ENCODE results near the gene TRABD2B.

DNA sequence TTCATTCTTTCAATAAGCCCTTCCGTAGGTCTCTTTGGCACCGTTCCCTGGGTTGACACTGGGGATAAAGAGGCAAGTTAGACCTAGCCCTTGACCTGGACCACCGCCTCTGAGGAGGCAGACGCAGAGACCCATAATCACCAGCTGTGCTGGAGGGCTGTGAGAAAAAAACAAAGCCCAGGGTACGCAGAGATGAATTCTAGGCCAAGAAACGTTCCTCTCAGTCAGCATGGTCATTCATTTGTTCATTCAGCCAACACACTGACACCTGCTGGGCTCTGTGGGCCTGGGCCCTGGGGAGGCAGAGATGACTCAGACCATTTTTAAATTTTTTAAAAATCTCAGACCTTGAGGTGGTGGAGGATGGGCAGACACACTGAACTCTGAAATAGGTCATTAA lies 26.3 kb upstream of the TRABD2B start:
- TF ChIP-seq POLR2A (IDR thresholded peaks at IDR 0.05), result no peak
- TF ChIP-seq, protein P1, sequence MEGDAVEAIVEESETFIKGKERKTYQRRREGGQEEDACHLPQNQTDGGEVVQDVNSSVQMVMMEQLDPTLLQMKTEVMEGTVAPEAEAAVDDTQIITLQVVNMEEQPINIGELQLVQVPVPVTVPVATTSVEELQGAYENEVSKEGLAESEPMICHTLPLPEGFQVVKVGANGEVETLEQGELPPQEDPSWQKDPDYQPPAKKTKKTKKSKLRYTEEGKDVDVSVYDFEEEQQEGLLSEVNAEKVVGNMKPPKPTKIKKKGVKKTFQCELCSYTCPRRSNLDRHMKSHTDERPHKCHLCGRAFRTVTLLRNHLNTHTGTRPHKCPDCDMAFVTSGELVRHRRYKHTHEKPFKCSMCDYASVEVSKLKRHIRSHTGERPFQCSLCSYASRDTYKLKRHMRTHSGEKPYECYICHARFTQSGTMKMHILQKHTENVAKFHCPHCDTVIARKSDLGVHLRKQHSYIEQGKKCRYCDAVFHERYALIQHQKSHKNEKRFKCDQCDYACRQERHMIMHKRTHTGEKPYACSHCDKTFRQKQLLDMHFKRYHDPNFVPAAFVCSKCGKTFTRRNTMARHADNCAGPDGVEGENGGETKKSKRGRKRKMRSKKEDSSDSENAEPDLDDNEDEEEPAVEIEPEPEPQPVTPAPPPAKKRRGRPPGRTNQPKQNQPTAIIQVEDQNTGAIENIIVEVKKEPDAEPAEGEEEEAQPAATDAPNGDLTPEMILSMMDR (IDR thresholded peaks at IDR 0.05), result no peak

Measured in body of pancreas (tissue), 4 donors.